SK-N-SH (cell line): ENCODE results near the gene CHERP. TPM values are rescaled to one million over a fixed set of nuclear protein-coding genes. Genes with fewer than 3 reads are reported as not detected.

Experiments
- CTCF ChIA-PET: fragments of 300-600, 350-600 bp; formaldehyde crosslinking; extraction: SDS; loops from one replicate; lab custom pipeline; 2021; lab: Yijun Ruan, JAX
- POLR2A ChIA-PET: fragments of 350-600 bp; sonication (Branson Sonifier 250); formaldehyde crosslinking; extraction: SDS; loops from one replicate; lab custom pipeline; 2020; ENCODE audit warnings: antibody characterized with exemption, inconsistent platforms; lab: Yijun Ruan, JAX
- DNase-seq: peaks from one replicate; pipeline ENCODE4 v3.0.0; 2012
- H2AFZ ChIP-seq: fragments of 200-600 bp; sonication (generic); 2 replicates; pipeline ENCODE4 v1.8.1; 2016; ENCODE audit warnings: antibody characterized with exemption, mild to moderate bottlenecking, low read depth
- H3F3A ChIP-seq: fragments of 200-600 bp; sonication (generic); replicated peaks from 2 replicates; pipeline ENCODE3; 2016; ENCODE audit warnings: antibody characterized with exemption, mild to moderate bottlenecking; ENCODE audit not compliant: insufficient read depth
- H3K27ac ChIP-seq, 2 experiments: fragments of 200-500 bp in 1 of 2; fragments of 200-600 bp in 1 of 2; sonication (Bioruptor generic) in 1 of 2; sonication (generic), shearing (Covaris generic) in 1 of 2; 2 replicates each; pipeline versions ENCODE4 v1.5.1 to v1.6.1; 2014 to 2016; ENCODE audit warnings: low read depth in 2 of 2, inconsistent platforms in 1 of 2, low read length in 1 of 2, mild to moderate bottlenecking in 1 of 2, mixed read lengths in 1 of 2
- H3K27me3 ChIP-seq: fragments of 200-600 bp; sonication (generic), shearing (Covaris generic); 2 replicates; pipeline ENCODE4 v1.6.1; 2016; ENCODE audit warnings: mixed run types; ENCODE audit not compliant: insufficient read depth
- H3K36me3 ChIP-seq, 2 experiments: fragments of 200-500 bp in 1 of 2; fragments of 200-600 bp in 1 of 2; sonication (Bioruptor generic) in 1 of 2; sonication (generic) in 1 of 2; replicated peaks in 1 of 2; 2 replicates each; pipeline versions ENCODE3 to v1.5.1; 2014 to 2016; ENCODE audit warnings: low read length in 1 of 2, mild to moderate bottlenecking in 1 of 2; ENCODE audit not compliant: insufficient read depth in 2 of 2, control insufficient read depth in 1 of 2
- H3K4me1 ChIP-seq, 2 experiments: fragments of 200-500 bp in 1 of 2; fragments of 200-600 bp in 1 of 2; sonication (Bioruptor generic) in 1 of 2; sonication (generic), shearing (Covaris generic) in 1 of 2; 2 replicates each; pipeline versions ENCODE4 v1.5.1 to v1.6.1; 2014 to 2016; ENCODE audit warnings: low read depth in 1 of 2, low read length in 1 of 2, mixed run types in 1 of 2; ENCODE audit not compliant: insufficient read depth in 2 of 2, control insufficient read depth in 1 of 2
- H3K4me2 ChIP-seq: fragments of 200-600 bp; sonication (generic), shearing (Covaris generic); 2 replicates; pipeline ENCODE4 v1.6.1; 2017; ENCODE audit warnings: mixed run types
- H3K4me3 ChIP-seq, 2 experiments: fragments of 200-500 bp in 1 of 2; fragments of 200-600 bp in 1 of 2; sonication (Bioruptor generic) in 1 of 2; sonication (generic), shearing (Covaris generic) in 1 of 2; 2 replicates each; pipeline versions ENCODE4 v1.5.1 to v1.8.1; 2014 to 2016; ENCODE audit warnings: low read depth in 2 of 2, inconsistent platforms in 1 of 2, low read length in 1 of 2, mild to moderate bottlenecking in 1 of 2, mixed read lengths in 1 of 2, moderate library complexity in 1 of 2
- H3K79me2 ChIP-seq: fragments of 200-600 bp; sonication (generic); 2 replicates; pipeline ENCODE4 v1.8.1; 2017; ENCODE audit warnings: mild to moderate bottlenecking; ENCODE audit not compliant: insufficient read depth
- H3K9ac ChIP-seq: fragments of 200-600 bp; sonication (generic); 2 replicates; pipeline ENCODE4 v1.6.1; 2017; ENCODE audit warnings: mixed run types
- H3K9me2 ChIP-seq: fragments of 200-600 bp; sonication (generic); 2 replicates; pipeline ENCODE4 v1.6.1; 2017; ENCODE audit warnings: mixed run types
- H3K9me3 ChIP-seq: fragments of 200-600 bp; sonication (generic); 2 replicates; pipeline ENCODE4 v1.6.1; 2017; ENCODE audit warnings: mixed run types, mild to moderate bottlenecking, moderate library complexity
- H4K20me1 ChIP-seq: fragments of 200-600 bp; sonication (generic); 2 replicates; pipeline ENCODE4 v1.6.1; 2017; ENCODE audit warnings: mild to moderate bottlenecking, mixed run types; ENCODE audit not compliant: insufficient read depth
- CHD2 ChIP-seq: fragments of 150-350 bp; IDR thresholded peaks from 2 replicates; pipeline ENCODE4 v1.6.1; 2018; ENCODE audit warnings: low read length; ENCODE audit not compliant: partially characterized antibody
- CTCF ChIP-seq: fragments of 200-600 bp; sonication (generic); IDR thresholded peaks from 2 replicates; pipeline ENCODE4 v1.6.1; 2017; ENCODE audit warnings: antibody characterized with exemption, mild to moderate bottlenecking, moderate library complexity
- ELF1 ChIP-seq: IDR thresholded peaks from 2 replicates; pipeline ENCODE4 v1.4.0; 2012
- FOSL2 ChIP-seq: IDR thresholded peaks from 2 replicates; pipeline ENCODE4 v1.4.0; 2012; ENCODE audit warnings: low read depth, mild to moderate bottlenecking, moderate library complexity, borderline replicate concordance
- FOXJ3 ChIP-seq: sonication (generic); formaldehyde crosslinking; IDR thresholded peaks from 2 replicates; pipeline ENCODE4 v1.5.1; 2020; ENCODE audit warnings: mild to moderate bottlenecking, missing genetic modification reagents
- FOXM1 ChIP-seq: IDR thresholded peaks from 2 replicates; pipeline ENCODE4 v1.4.0; 2012; ENCODE audit warnings: low read depth, mild to moderate bottlenecking
- GABPA ChIP-seq: IDR thresholded peaks from 2 replicates; pipeline ENCODE4 v1.4.0; 2012; ENCODE audit warnings: low read depth, mild to moderate bottlenecking
- MAX ChIP-seq: IDR thresholded peaks from 2 replicates; pipeline ENCODE4 v1.4.0; 2012; ENCODE audit warnings: low read depth
- MEF2A ChIP-seq: IDR thresholded peaks from 2 replicates; pipeline ENCODE4 v1.4.0; 2012; ENCODE audit warnings: low read depth, borderline replicate concordance
- MXI1 ChIP-seq: IDR thresholded peaks from 2 replicates; pipeline ENCODE4 v1.6.1; 2012; ENCODE audit warnings: mild to moderate bottlenecking, low read depth, low read length, improper control_type of control experiment
- NFIC ChIP-seq: IDR thresholded peaks from 2 replicates; pipeline ENCODE4 v1.4.0; 2012; ENCODE audit warnings: borderline replicate concordance
- NRF1 ChIP-seq: IDR thresholded peaks from 2 replicates; pipeline ENCODE4 v1.6.1; 2012; ENCODE audit warnings: low read depth, mild to moderate bottlenecking, low read length
- POLR2AphosphoS5 ChIP-seq: IDR thresholded peaks from 2 replicates; pipeline ENCODE4 v1.6.1; 2012; ENCODE audit warnings: low read depth, low read length
- RAD21 ChIP-seq: IDR thresholded peaks from 2 replicates; pipeline ENCODE4 v1.6.1; 2012; ENCODE audit warnings: mild to moderate bottlenecking, low read length
- RCOR1 ChIP-seq: fragments of 150-350 bp; IDR thresholded peaks from 2 replicates; pipeline ENCODE4 v1.6.1; 2017; ENCODE audit warnings: antibody characterized with exemption, low read length
- TAF1 ChIP-seq: IDR thresholded peaks from 2 replicates; pipeline ENCODE4 v1.6.1; 2012; ENCODE audit warnings: low read depth, mild to moderate bottlenecking, low read length, moderate library complexity, borderline replicate concordance
- TCF12 ChIP-seq: IDR thresholded peaks from 2 replicates; pipeline ENCODE4 v1.4.0; 2012
- YY1 ChIP-seq: IDR thresholded peaks from 2 replicates; pipeline ENCODE4 v1.4.0; 2012; ENCODE audit warnings: low read depth, mild to moderate bottlenecking
- WGBS: methylation state at CpG from one replicate; pipeline ENCODE4 v1.1.6; 2017; ENCODE audit warnings: low lambda C conversion rate; 5-methylcytosine and 5-hydroxymethylcytosine counted together
- polyA plus RNA-seq, 3 experiments: library from polyadenylated mRNA; depleted of rRNA; stranded (reverse); fragments of >200 nt; gene quantifications; 2 replicates each; pipeline ENCODE4 v1.2.3, GENCODE V29; 2012

CHERP gene
- polyA plus RNA-seq, 1 of the 3 experiments (the other 2 are of a cell fraction) = 16.8 TPM

GRCh38 chr19:16482745-16483144 is 59.5 kb downstream of the CHERP start:
- Histone ChIP-seq H3K9me3 (no peaks in the 10 kb centered on the region), H3K27me3 (no peaks in the 10 kb centered on the region; the same call in 1 of the 2 replicates), H3K9me2 (no peaks in the 10 kb centered on the region), H3K4me3 (no peak overlapping the region), H3K4me1 (no peaks in the 10 kb centered on the region), H2AFZ (no peak overlapping the region), H3K9ac (no peak overlapping the region), H3F3A (no peaks in the 10 kb centered on the region), H3K79me2 (no peaks in the 10 kb centered on the region), H3K27ac (no peak overlapping the region), H4K20me1 (no peaks in the 10 kb centered on the region), H3K4me2 (no peak overlapping the region), H3K36me3 (no peaks in the 10 kb centered on the region)
- no peak for DNase-seq
- POLR2A ChIA-PET = no interaction called here
- 77% methylated on average over 7 of the region's 7 CpGs for WGBS
- CTCF ChIA-PET = no interaction called here
- TF ChIP-seq NRF1 = no peak
- no peak for TF ChIP-seq MEF2A
- TF ChIP-seq FOSL2 = no peak
- TF ChIP-seq RAD21 = no peak
- TF ChIP-seq MAX = no peak
- TF ChIP-seq FOXM1 = no peak
- no peak for TF ChIP-seq NFIC
- TF ChIP-seq POLR2AphosphoS5 = no peak
- no peak for TF ChIP-seq TCF12

- H3K79me2 ChIP-seq = no peaks in the 10 kb centered on the region
- H2AFZ ChIP-seq = no peak overlapping the region
- no peak for TF ChIP-seq ELF1
- no peak for TF ChIP-seq GABPA
- TF ChIP-seq FOXJ3 = no peak
- TF ChIP-seq MEF2A = no peak
- no peak for TF ChIP-seq CTCF
- TF ChIP-seq RCOR1 = no peak
- no peak for TF ChIP-seq CHD2
- TF ChIP-seq TAF1 = no peak
- no peak for TF ChIP-seq TCF12
- no peak for TF ChIP-seq MXI1
- TF ChIP-seq POLR2AphosphoS5 = no peak
- TF ChIP-seq YY1 = no peak
- ChIA-PET CTCF (interaction anchor here (0.6 to 1.4 kb wide), 2 partner anchors 19 to 26 kb away, joined by 3 read pairs; partner anchors contain the start of genes C19orf44 and CALR3), POLR2A (no interaction called here)
- no peaks in the 10 kb centered on the region; the same call in 1 of the 2 replicates for H3K27me3 ChIP-seq
- no peak overlapping the region for H3K27ac ChIP-seq
- H3K4me2 ChIP-seq = no peak overlapping the region
- peaks cover 0 to under 1% of the 10 kb centered on the region in 2 experiments; a peak in 1 of 4 replicates for H3K4me1 ChIP-seq
- peaks cover 3% of the 10 kb centered on the region for H3F3A ChIP-seq
- H3K9me3 ChIP-seq = no peaks in the 10 kb centered on the region
- H4K20me1 ChIP-seq = no peaks in the 10 kb centered on the region
- no peak overlapping the region for H3K9ac ChIP-seq
- no peaks in the 10 kb centered on the region for H3K9me2 ChIP-seq
- H3K4me3 ChIP-seq = no peak overlapping the region
- no peak for DNase-seq
- H3K36me3 ChIP-seq = no peaks in the 10 kb centered on the region
- WGBS = 93% methylated on average over 1 of the region's 1 CpG
These were observed 64.9 kb downstream of the CHERP start for GRCh38 chr19:16477311-16477710.
